Osteocyte (in vitro differentiated cells): ENCODE results near the gene JAK2. TPM values are rescaled to one million over a fixed set of nuclear protein-coding genes. Genes with fewer than 3 reads are reported as not detected.

Source experiments
- DNase-seq: peaks from one replicate; pipeline ENCODE4 v3.0.0; 2021; ENCODE audit warnings: mixed read lengths; ENCODE audit not compliant: unreplicated experiment; ENCODE audit errors: extremely low spot score
- H3K27ac Mint-ChIP-seq: one replicate; pipeline ENCODE4 v1.8.0; 2021; ENCODE audit warnings: mild to moderate bottlenecking, mixed read lengths; ENCODE audit not compliant: unreplicated experiment
- H3K27me3 Mint-ChIP-seq: one replicate; pipeline ENCODE4 v1.8.0; 2021; ENCODE audit warnings: mixed read lengths; ENCODE audit not compliant: unreplicated experiment
- H3K36me3 Mint-ChIP-seq: one replicate; pipeline ENCODE4 v1.8.0; 2021; ENCODE audit warnings: mixed read lengths; ENCODE audit not compliant: unreplicated experiment
- H3K4me1 Mint-ChIP-seq: one replicate; pipeline ENCODE4 v1.8.0; 2021; ENCODE audit warnings: mixed read lengths; ENCODE audit not compliant: unreplicated experiment
- H3K4me3 Mint-ChIP-seq: one replicate; pipeline ENCODE4 v1.8.0; 2021; ENCODE audit warnings: mild to moderate bottlenecking, moderate library complexity, mixed read lengths; ENCODE audit not compliant: unreplicated experiment
- H3K9me3 Mint-ChIP-seq: one replicate; pipeline ENCODE4 v1.8.0; 2021; ENCODE audit warnings: mixed read lengths; ENCODE audit not compliant: unreplicated experiment
- total RNA-seq: library from RNA; stranded (reverse); gene quantifications from 2 replicates; pipeline ENCODE4 v1.2.1, GENCODE V29; 2021
- TF ChIP-seq, protein P1 (sequence below): fragments of 200-600 bp; sonication (generic); IDR thresholded peaks from 2 replicates; pipeline ENCODE4 v1.5.0; 2021; ENCODE audit warnings: antibody characterized with exemption, mild to moderate bottlenecking, moderate library complexity

Gene JAK2
- total RNA-seq, 1 donor from 2014 or later = 24.6 TPM

DNA sequence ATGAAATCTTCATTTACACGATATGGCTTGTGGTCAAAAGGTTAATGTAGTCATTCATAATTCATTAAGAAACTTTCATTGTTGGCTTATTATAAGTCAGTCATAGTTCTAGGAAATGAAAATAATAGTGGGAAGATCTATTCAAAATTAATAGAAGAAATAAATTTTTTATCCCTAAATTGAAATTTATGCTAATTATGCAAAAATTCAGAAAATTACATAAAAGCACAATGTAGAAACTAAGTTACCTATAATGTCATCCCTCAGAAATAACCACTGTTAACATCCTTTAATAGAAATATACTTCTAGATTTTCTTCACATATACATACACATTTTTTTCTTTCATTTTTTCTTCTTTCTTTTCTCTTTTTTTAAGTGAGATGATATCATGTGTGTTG, 15.9 kb upstream of the JAK2 start:
- Mint-ChIP-seq H3K9me3 (peaks cover 5% of the 10 kb centered on the region), H3K27ac (no peak overlapping the region), H3K27me3 (no peaks in the 10 kb centered on the region), H3K4me1 (peaks cover 25% of the 10 kb centered on the region), H3K4me3 (no peak overlapping the region), H3K36me3 (no peaks in the 10 kb centered on the region)
- DNase-seq = no peak
- TF ChIP-seq, protein P1, sequence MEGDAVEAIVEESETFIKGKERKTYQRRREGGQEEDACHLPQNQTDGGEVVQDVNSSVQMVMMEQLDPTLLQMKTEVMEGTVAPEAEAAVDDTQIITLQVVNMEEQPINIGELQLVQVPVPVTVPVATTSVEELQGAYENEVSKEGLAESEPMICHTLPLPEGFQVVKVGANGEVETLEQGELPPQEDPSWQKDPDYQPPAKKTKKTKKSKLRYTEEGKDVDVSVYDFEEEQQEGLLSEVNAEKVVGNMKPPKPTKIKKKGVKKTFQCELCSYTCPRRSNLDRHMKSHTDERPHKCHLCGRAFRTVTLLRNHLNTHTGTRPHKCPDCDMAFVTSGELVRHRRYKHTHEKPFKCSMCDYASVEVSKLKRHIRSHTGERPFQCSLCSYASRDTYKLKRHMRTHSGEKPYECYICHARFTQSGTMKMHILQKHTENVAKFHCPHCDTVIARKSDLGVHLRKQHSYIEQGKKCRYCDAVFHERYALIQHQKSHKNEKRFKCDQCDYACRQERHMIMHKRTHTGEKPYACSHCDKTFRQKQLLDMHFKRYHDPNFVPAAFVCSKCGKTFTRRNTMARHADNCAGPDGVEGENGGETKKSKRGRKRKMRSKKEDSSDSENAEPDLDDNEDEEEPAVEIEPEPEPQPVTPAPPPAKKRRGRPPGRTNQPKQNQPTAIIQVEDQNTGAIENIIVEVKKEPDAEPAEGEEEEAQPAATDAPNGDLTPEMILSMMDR = no peak

DNA sequence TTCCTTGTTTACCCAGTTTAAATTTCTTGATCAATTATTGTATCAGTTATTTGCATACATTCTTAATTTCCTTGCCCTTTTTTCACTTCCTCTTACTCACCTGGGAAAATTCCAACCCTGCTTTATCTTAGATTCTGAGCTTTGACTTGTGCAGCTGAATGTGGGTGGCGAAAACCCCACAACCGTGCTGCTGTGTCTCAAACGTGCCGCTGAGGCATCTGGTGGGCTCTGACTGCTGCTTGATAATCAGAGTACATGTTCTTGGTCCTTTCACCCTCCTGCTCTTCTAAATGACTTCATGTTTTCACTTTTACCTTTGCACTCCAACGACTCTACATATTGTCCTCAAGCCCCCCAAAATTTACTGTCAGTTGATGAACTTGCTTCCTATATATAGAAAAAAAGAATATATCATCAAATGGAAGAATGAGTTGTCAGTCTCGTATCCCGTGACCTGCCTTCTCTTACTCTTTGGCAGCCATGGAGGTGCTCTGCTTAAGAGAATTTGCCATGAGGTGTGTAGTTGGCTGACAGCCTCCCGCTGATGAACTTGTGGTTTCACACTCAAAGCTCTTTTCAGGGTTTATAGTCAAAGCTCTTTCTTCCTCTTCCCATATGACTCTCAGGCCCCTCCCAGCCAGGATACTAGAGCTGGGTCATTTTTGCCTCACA, 14.0 kb upstream of the JAK2 start:
- Mint-ChIP-seq H3K27me3 (no peaks in the 10 kb centered on the region), H3K9me3 (peaks cover 5% of the 10 kb centered on the region), H3K36me3 (no peaks in the 10 kb centered on the region), H3K27ac (no peak overlapping the region), H3K4me3 (no peak overlapping the region), H3K4me1 (peaks cover 10% of the 10 kb centered on the region)
- no peak for DNase-seq
- TF ChIP-seq, protein P1 = no peak

DNA sequence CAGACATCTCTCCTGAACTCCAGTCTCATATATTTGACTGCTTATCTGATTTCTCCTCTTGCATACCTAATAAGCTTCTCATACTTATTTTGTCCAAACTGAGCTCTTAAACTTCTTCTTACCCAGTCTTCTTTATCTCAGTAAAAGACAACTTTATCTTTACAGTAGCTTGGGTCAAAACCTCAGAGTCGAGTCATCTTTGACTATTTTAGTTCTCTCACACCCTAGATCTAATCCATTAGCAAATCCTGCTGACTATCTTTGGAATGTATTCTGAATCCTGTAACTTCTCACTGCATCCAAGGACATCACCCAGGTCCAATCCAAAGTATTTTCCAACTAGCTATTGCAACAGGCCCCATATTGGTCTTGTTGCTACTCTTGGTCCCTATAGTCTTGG, 11.8 kb upstream of the JAK2 start:
- no peak overlapping the region for H3K4me3 Mint-ChIP-seq
- H3K4me1 Mint-ChIP-seq = no peaks in the 10 kb centered on the region
- no peak for DNase-seq
- no peaks in the 10 kb centered on the region for H3K36me3 Mint-ChIP-seq
- no peaks in the 10 kb centered on the region for H3K9me3 Mint-ChIP-seq
- TF ChIP-seq, protein P1 = no peak
- H3K27me3 Mint-ChIP-seq = no peaks in the 10 kb centered on the region
- H3K27ac Mint-ChIP-seq = no peak overlapping the region

DNA sequence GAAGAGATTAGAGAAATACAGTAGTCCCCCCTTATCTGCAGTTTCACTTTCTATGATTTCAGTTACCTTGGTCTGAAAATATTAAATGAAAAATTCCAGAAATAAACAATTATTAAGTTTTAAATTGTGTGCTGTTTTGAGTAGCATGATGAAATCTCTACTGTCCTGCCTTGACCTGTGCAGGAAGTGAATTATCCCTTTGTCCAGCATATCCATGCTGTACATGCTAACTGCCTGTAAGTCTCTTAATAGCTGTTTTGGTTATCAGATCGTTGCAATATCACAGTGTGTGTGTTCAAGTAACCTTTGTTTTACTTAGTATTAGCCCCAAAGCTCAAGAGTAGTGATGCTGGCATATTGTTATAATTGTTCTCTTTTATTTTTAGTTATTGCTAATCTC, 11.2 kb upstream of the JAK2 start:
- no peak for DNase-seq
- no peak overlapping the region for H3K4me3 Mint-ChIP-seq
- H3K27me3 Mint-ChIP-seq = no peaks in the 10 kb centered on the region
- TF ChIP-seq, protein P1 = no peak
- H3K36me3 Mint-ChIP-seq = no peaks in the 10 kb centered on the region
- H3K4me1 Mint-ChIP-seq = no peaks in the 10 kb centered on the region
- no peak overlapping the region for H3K27ac Mint-ChIP-seq
- H3K9me3 Mint-ChIP-seq = no peaks in the 10 kb centered on the region

DNA sequence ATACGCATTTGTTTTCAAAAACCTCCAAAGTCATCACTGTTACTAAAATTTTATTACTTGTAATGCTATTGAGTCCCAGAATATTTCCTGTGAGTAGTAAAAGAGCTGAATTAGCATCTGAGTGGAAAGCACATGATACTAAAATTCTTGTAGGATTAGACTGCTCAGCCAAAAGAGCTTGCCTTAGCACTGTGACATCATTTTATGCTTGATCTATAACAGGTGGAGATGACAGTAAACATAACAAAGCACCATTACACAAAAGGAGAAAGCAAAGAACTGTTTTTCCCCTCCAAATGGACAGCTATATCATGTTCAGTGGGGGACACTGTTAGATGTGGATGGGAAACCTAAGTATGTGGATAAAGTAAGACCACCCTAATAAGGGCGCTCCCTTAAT, 5.8 kb upstream of the JAK2 start:
- Mint-ChIP-seq H3K36me3 (no peaks in the 10 kb centered on the region), H3K27me3 (no peaks in the 10 kb centered on the region), H3K27ac (peak overlapping the region; percentile 11), H3K9me3 (no peaks in the 10 kb centered on the region), H3K4me1 (peaks cover 34% of the 10 kb centered on the region), H3K4me3 (no peak overlapping the region)
- TF ChIP-seq, protein P1 = no peak
- DNase-seq = no peak
